Measurements from ENCODE around the gene SIX2.

Gene SIX2

GRCh38 chr2:45007961-45008295 lies 1.3 kb downstream of the SIX2 start:
- no peak for TF ChIP-seq CTCF (IDR thresholded peaks at IDR 0.05; ENCODE audit: insufficient read depth, low read length, poor library complexity, severe bottlenecking)
- no peak for TF ChIP-seq EZH2phosphoT487 (conservative IDR thresholded peaks at IDR 0.05; ENCODE audit: low read length)
- no peaks in the 10 kb centered on the region for H3F3A ChIP-seq (ENCODE audit: insufficient read depth)
- H3K9me2 ChIP-seq (replicated peaks; ENCODE audit: insufficient read depth, low read length): no peaks in the 10 kb centered on the region
- H3K27me3 ChIP-seq (ENCODE audit: low read length): no peaks in the 10 kb centered on the region
- H2AFZ ChIP-seq (ENCODE audit: low read depth, low read length, severe bottlenecking): no peak overlapping the region
- H3K36me3 ChIP-seq (ENCODE audit: low read length): no peaks in the 10 kb centered on the region
- H3K4me2 ChIP-seq (ENCODE audit: low read depth, low read length, poor library complexity, severe bottlenecking): no peak overlapping the region
- H4K20me1 ChIP-seq (ENCODE audit: low read depth, low read length): no peaks in the 10 kb centered on the region
- no peak overlapping the region for H3K4me3 ChIP-seq (ENCODE audit: insufficient read depth, low read length, poor library complexity, severe bottlenecking)
- H3K9ac ChIP-seq (ENCODE audit: low read length): no peak overlapping the region
- H3K27ac ChIP-seq (ENCODE audit: low read depth, low read length): no peak overlapping the region
- H3K9me3 ChIP-seq (ENCODE audit: insufficient read depth, low read length): no peaks in the 10 kb centered on the region
- no peaks in the 10 kb centered on the region for H3K79me2 ChIP-seq (ENCODE audit: insufficient read depth, low read length)

GRCh38 chr2:45006942-45007287 lies 2.3 kb downstream of the SIX2 start:
- no peak overlapping the region for H3K4me2 ChIP-seq (ENCODE audit: low read depth, low read length, poor library complexity, severe bottlenecking)
- no peaks in the 10 kb centered on the region for H4K20me1 ChIP-seq (ENCODE audit: low read depth, low read length)
- H3K36me3 ChIP-seq (ENCODE audit: low read length): no peaks in the 10 kb centered on the region
- no peak overlapping the region for H2AFZ ChIP-seq (ENCODE audit: low read depth, low read length, severe bottlenecking)
- H3F3A ChIP-seq (ENCODE audit: insufficient read depth): no peaks in the 10 kb centered on the region
- H3K79me2 ChIP-seq (ENCODE audit: insufficient read depth, low read length): no peaks in the 10 kb centered on the region
- no peaks in the 10 kb centered on the region for H3K9me3 ChIP-seq (ENCODE audit: insufficient read depth, low read length)
- TF ChIP-seq CTCF (IDR thresholded peaks at IDR 0.05; ENCODE audit: insufficient read depth, low read length, poor library complexity, severe bottlenecking): no peak
- TF ChIP-seq EZH2phosphoT487 (conservative IDR thresholded peaks at IDR 0.05; ENCODE audit: low read length): no peak
- no peak overlapping the region for H3K4me3 ChIP-seq (ENCODE audit: insufficient read depth, low read length, poor library complexity, severe bottlenecking)
- no peak overlapping the region for H3K9ac ChIP-seq (ENCODE audit: low read length)
- H3K9me2 ChIP-seq (replicated peaks; ENCODE audit: insufficient read depth, low read length): no peaks in the 10 kb centered on the region
- no peaks in the 10 kb centered on the region for H3K27me3 ChIP-seq (ENCODE audit: low read length)
- no peak overlapping the region for H3K27ac ChIP-seq (ENCODE audit: low read depth, low read length)

- Histone ChIP-seq H3K27ac (ENCODE audit: low read depth, low read length) (no peak overlapping the region), H3F3A (ENCODE audit: insufficient read depth) (no peaks in the 10 kb centered on the region), H2AFZ (ENCODE audit: low read depth, low read length, severe bottlenecking) (no peak overlapping the region), H4K20me1 (ENCODE audit: low read depth, low read length) (no peaks in the 10 kb centered on the region), H3K4me3 (ENCODE audit: insufficient read depth, low read length, poor library complexity, severe bottlenecking) (no peak overlapping the region), H3K4me2 (ENCODE audit: low read depth, low read length, poor library complexity, severe bottlenecking) (no peak overlapping the region), H3K27me3 (ENCODE audit: low read length) (no peaks in the 10 kb centered on the region), H3K9ac (ENCODE audit: low read length) (no peak overlapping the region), H3K9me2 (replicated peaks; ENCODE audit: insufficient read depth, low read length) (no peaks in the 10 kb centered on the region), H3K36me3 (ENCODE audit: low read length) (no peaks in the 10 kb centered on the region), H3K79me2 (ENCODE audit: insufficient read depth, low read length) (no peaks in the 10 kb centered on the region), H3K9me3 (ENCODE audit: insufficient read depth, low read length) (no peaks in the 10 kb centered on the region)
- TF ChIP-seq EZH2phosphoT487 (conservative IDR thresholded peaks at IDR 0.05; ENCODE audit: low read length): no peak
- TF ChIP-seq CTCF (IDR thresholded peaks at IDR 0.05; ENCODE audit: insufficient read depth, low read length, poor library complexity, severe bottlenecking): no peak
Observed at GRCh38 chr2:45006041-45006941, 3.0 kb downstream of the SIX2 start.
